Activated CD4-positive, alpha-beta memory T cell treated with anti-CD3 and anti-CD28 coated beads for 36 hours (primary cell): ENCODE results near the gene CD1B. TPM values are rescaled to one million over a fixed set of nuclear protein-coding genes. Genes with fewer than 3 reads are reported as not detected.
"Not testable (repeated sequence)": the region's sequence is repeated elsewhere in the genome, so short reads cannot be mapped to it uniquely, and the experiment has no call there.

Experiments
- CTCF ChIA-PET: fragments of 350-600 bp; sonication (Branson Sonifier 250); formaldehyde crosslinking; loops from one replicate; lab custom pipeline; 2021; ENCODE audit warnings: antibody characterized with exemption, inconsistent platforms; lab: Charles Lee
- POLR2A ChIA-PET: fragments of 350-600 bp; sonication (Branson Sonifier 250); formaldehyde crosslinking; loops from one replicate; lab custom pipeline; 2021; ENCODE audit warnings: antibody characterized with exemption; lab: Charles Lee
- DNase-seq: peaks from one replicate; pipeline ENCODE4 v3.0.0-alpha.2; 2020
- H3K27ac Mint-ChIP-seq: one replicate; pipeline ENCODE4 v1.8.0; 2021; ENCODE audit warnings: mixed read lengths
- H3K27me3 Mint-ChIP-seq: one replicate; pipeline ENCODE4 v1.8.0; 2021; ENCODE audit warnings: mixed read lengths
- H3K36me3 Mint-ChIP-seq: one replicate; pipeline ENCODE4 v1.8.0; 2021; ENCODE audit warnings: mixed read lengths
- H3K4me1 Mint-ChIP-seq: one replicate; pipeline ENCODE4 v1.8.0; 2021; ENCODE audit warnings: low read depth, mixed read lengths
- H3K4me3 Mint-ChIP-seq: one replicate; pipeline ENCODE4 v1.8.0; 2021; ENCODE audit warnings: mild to moderate bottlenecking, mixed read lengths
- H3K9me3 Mint-ChIP-seq: one replicate; pipeline ENCODE4 v1.8.0; 2021; ENCODE audit warnings: mixed read lengths
- intact Hi-C: fragments of 100-400 bp; cut with micrococcal nuclease; formaldehyde crosslinking; loops from one replicate; pipeline ENCODE4 v1.15.1; 2023
- total RNA-seq, 2 experiments: library from RNA; stranded (reverse); gene quantifications; one replicate each; pipeline ENCODE4 v1.2.3, GENCODE V29; 2021

The CD1B gene
- total RNA-seq: not detected

DNA sequence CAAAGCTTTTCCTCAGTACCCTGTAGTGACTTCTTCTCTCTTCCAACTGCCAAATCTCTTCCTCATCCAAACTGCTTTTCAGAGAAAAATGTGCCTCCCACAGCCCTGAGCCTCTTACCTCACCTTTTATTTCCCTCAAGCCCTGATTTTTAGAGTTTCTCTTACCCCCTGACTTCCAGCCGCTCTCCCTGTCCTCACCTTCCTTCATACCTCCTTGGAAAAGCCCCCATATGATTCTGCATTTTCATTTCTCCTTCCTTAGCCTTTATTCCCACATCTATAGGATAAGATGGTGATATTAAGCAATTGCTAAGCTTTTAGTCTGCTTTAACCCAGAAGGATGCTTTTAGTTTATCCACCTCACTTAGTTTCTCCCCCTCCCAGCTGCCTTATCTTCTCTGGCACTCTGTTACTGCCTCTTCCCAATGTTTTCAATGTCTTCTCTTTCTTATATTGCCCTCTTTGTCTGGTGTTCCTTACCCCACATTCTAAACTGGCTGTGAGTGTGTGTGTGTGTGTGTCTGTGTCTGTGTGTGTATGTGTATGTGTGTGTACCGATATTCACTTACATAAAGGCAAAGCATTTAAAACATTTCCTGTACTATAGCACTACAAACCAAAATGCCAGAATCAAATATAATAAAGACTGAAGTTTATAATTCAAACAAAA is at the start of gene CD1B:
Gene CD1B (minus strand): TSS at position 51 of the 670 bp plus-strand sequence. CDS start 108 bp downstream, outside the sequence.
- intact Hi-C loops: loop anchor here (5.0 kb wide), 1 partner anchor 129 kb away; no protein-coding TSS in a partner anchor
- DNase-seq: no peak
- CTCF ChIA-PET: no interaction called here
- Mint-ChIP-seq H3K27ac (no peak within 1 kb of the TSS), H3K9me3 (no peaks in the 10 kb centered on the region), H3K4me3 (no peak within 1 kb of the TSS), H3K4me1 (peaks cover 3% of the 10 kb centered on the region), H3K36me3 (no peaks in the 10 kb centered on the region), H3K27me3 (peaks cover 6% of the 10 kb centered on the region)
- POLR2A ChIA-PET: no interaction called here

- Mint-ChIP-seq H3K4me1 (no peaks in the 10 kb centered on the region), H3K4me3 (no peak overlapping the region), H3K36me3 (no peaks in the 10 kb centered on the region), H3K27ac (no peak overlapping the region), H3K27me3 (peaks cover 25% of the 10 kb centered on the region), H3K9me3 (peaks cover 22% of the 10 kb centered on the region)
- POLR2A ChIA-PET: no interaction called here
- intact Hi-C loops: no loop called here
- CTCF ChIA-PET: no interaction called here
- no peak for DNase-seq
These were observed 43.5 kb upstream of the CD1B start for GRCh38 chr1:158374860-158375259.

- H3K4me3 Mint-ChIP-seq, H3K4me1 Mint-ChIP-seq, CTCF ChIA-PET, intact Hi-C loops, POLR2A ChIA-PET, H3K27ac Mint-ChIP-seq, H3K36me3 Mint-ChIP-seq, DNase-seq: not testable (repeated sequence)
- H3K27me3 Mint-ChIP-seq: peaks cover 25% of the 10 kb centered on the region
- peaks cover 22% of the 10 kb centered on the region for H3K9me3 Mint-ChIP-seq
These were observed 42.8 kb upstream of the CD1B start for GRCh38 chr1:158374101-158374500.

DNA sequence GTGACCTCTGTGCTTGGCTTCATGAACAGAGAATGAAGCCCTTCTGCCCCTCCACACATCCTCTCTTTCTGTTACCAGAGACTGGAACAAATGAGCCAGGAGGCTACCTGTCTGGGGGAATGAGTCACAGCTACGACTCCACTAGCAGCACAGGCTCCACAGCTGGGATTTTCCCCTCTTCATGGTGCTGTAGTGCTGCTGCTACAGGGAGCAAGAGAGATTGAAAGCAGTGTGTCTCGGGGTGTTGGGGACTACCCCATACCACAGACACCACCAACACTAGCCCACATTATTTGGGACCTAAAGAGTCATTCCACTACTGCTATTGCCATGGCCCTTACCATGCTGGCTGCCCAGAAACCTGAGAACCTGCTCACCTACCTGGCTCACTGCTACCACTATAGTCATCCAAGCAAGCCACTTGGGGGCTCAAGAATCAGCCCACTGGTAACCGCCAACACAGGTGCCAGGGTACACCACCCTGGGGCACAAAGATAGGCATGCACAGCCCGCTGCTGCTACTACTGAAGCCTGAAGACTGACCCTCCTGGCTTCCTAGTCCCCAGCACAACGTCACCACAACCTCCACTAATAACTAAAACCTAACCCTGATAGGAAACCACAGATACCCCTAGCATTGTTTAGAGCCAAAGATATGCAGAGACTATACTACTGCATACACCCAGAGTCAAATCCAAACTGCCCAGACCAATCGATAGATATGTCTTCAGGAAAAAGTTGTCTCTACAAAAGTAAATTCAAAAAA is 40.0 kb upstream of the CD1B start:
- H3K9me3 Mint-ChIP-seq: peaks cover 22% of the 10 kb centered on the region
- H3K27ac Mint-ChIP-seq: no peak overlapping the region
- no peaks in the 10 kb centered on the region for H3K36me3 Mint-ChIP-seq
- H3K27me3 Mint-ChIP-seq: peaks cover 14% of the 10 kb centered on the region
- ChIA-PET POLR2A (no interaction called here), CTCF (no interaction called here)
- no peaks in the 10 kb centered on the region for H3K4me1 Mint-ChIP-seq
- peak; percentile 50 for DNase-seq
- intact Hi-C loops: no loop called here
- H3K4me3 Mint-ChIP-seq: no peak overlapping the region

- ChIA-PET CTCF (no interaction called here), POLR2A (no interaction called here)
- no peaks in the 10 kb centered on the region for H3K4me1 Mint-ChIP-seq
- no peak overlapping the region for H3K4me3 Mint-ChIP-seq
- peaks cover 18% of the 10 kb centered on the region for H3K27me3 Mint-ChIP-seq
- peaks cover 10% of the 10 kb centered on the region for H3K9me3 Mint-ChIP-seq
- DNase-seq: no peak
- intact Hi-C loops: no loop called here
- no peak overlapping the region for H3K27ac Mint-ChIP-seq
- no peaks in the 10 kb centered on the region for H3K36me3 Mint-ChIP-seq
These were observed 35.5 kb upstream of the CD1B start for GRCh38 chr1:158366783-158367182.

- Mint-ChIP-seq H3K4me1 (no peaks in the 10 kb centered on the region), H3K9me3 (no peaks in the 10 kb centered on the region), H3K27ac (no peak overlapping the region), H3K27me3 (peaks cover 16% of the 10 kb centered on the region), H3K4me3 (no peak overlapping the region), H3K36me3 (no peaks in the 10 kb centered on the region)
- DNase-seq: no peak
- ChIA-PET CTCF (no interaction called here), POLR2A (no interaction called here)
- intact Hi-C loops: no loop called here
These were observed 31.6 kb upstream of the CD1B start for GRCh38 chr1:158362941-158363340.

- no peak for DNase-seq
- Mint-ChIP-seq H3K27me3 (peaks cover 18% of the 10 kb centered on the region), H3K4me1 (no peaks in the 10 kb centered on the region), H3K27ac (no peak overlapping the region), H3K36me3 (no peaks in the 10 kb centered on the region), H3K4me3 (no peak overlapping the region), H3K9me3 (no peaks in the 10 kb centered on the region)
- CTCF ChIA-PET: no interaction called here
- intact Hi-C loops: no loop called here
- POLR2A ChIA-PET: no interaction called here
These were observed 31.2 kb upstream of the CD1B start for GRCh38 chr1:158362482-158362881.

DNA sequence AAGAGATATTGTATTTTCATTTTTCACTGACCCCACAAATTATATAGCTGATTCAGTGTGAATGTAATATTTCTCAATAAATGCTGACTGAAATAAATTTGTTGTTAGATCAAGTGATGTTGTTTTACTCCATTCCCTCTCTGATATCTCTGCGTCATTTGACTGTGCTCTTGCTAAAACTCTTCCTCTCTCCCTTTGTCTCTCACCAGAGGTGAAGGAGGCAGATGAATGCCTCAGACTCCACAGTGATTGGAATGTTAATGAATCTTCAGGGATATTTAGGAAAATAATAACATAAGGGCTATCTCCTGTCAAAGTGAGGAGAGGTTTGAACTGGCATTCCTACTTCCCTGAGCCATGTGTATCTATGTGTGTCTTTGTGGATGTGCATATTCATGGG is 26.1 kb upstream of the CD1B start:
- peaks cover 31% of the 10 kb centered on the region for H3K27me3 Mint-ChIP-seq

GRCh38 chr1:158356616-158357015 is 25.3 kb upstream of the CD1B start:
- Mint-ChIP-seq H3K27ac (no peak overlapping the region), H3K36me3 (no peaks in the 10 kb centered on the region), H3K4me3 (no peak overlapping the region), H3K4me1 (no peaks in the 10 kb centered on the region), H3K27me3 (peaks cover 31% of the 10 kb centered on the region), H3K9me3 (no peaks in the 10 kb centered on the region)
- intact Hi-C loops: no loop called here
- CTCF ChIA-PET: no interaction called here
- no peak for DNase-seq
- POLR2A ChIA-PET: no interaction called here

More for the DNA sequence above, 26.1 kb upstream of the CD1B start:
- ChIA-PET POLR2A (no interaction called here), CTCF (no interaction called here)
- Mint-ChIP-seq H3K4me1 (no peaks in the 10 kb centered on the region), H3K4me3 (no peak overlapping the region), H3K36me3 (no peaks in the 10 kb centered on the region), H3K27ac (no peak overlapping the region), H3K9me3 (no peaks in the 10 kb centered on the region)
- intact Hi-C loops: no loop called here
- DNase-seq: no peak

GRCh38 chr1:158355773-158356285 is 24.5 kb upstream of the CD1B start:
- ChIA-PET CTCF (no interaction called here), POLR2A (no interaction called here)
- Mint-ChIP-seq H3K4me1 (no peaks in the 10 kb centered on the region), H3K36me3 (no peaks in the 10 kb centered on the region), H3K27ac (no peak overlapping the region), H3K4me3 (no peak overlapping the region), H3K27me3 (peaks cover 31% of the 10 kb centered on the region), H3K9me3 (no peaks in the 10 kb centered on the region)
- intact Hi-C loops: no loop called here
- no peak for DNase-seq

DNA sequence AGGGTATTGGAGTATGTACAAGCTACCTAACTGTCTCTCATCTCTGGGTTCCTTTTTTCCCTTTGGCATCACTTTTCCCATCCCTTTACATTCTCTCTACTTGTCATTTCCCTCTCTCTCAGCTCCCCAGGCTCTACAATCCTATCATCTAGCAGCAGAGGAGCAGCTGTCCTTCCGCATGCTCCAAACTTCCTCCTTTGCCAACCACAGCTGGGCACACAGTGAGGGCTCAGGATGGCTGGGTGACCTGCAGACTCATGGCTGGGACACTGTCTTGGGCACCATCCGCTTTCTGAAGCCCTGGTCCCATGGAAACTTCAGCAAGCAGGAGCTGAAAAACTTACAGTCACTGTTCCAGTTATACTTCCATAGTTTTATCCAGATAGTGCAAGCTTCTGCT is 22.9 kb upstream of the CD1B start:
- no peak for DNase-seq
- intact Hi-C loops: no loop called here
- ChIA-PET POLR2A (no interaction called here), CTCF (no interaction called here)
- Mint-ChIP-seq H3K27me3 (peaks cover 31% of the 10 kb centered on the region), H3K4me1 (no peaks in the 10 kb centered on the region), H3K27ac (no peak overlapping the region), H3K9me3 (no peaks in the 10 kb centered on the region), H3K36me3 (no peaks in the 10 kb centered on the region), H3K4me3 (no peak overlapping the region)

GRCh38 chr1:158353303-158354075 is 22.2 kb upstream of the CD1B start, which contains the start of gene CD1E:
CD1E (plus strand) TSS chr1:158353894; CDS start chr1:158353989, 95 bp downstream.
- POLR2A ChIA-PET: no interaction called here
- peaks cover 29% of the 10 kb centered on the region for H3K27me3 Mint-ChIP-seq

More at GRCh38 chr1:158353303-158354075, 22.2 kb upstream of the CD1B start, which contains the start of gene CD1E:
- H3K9me3 Mint-ChIP-seq: no peaks in the 10 kb centered on the region
- no peaks in the 10 kb centered on the region for H3K36me3 Mint-ChIP-seq
- H3K4me1 Mint-ChIP-seq: no peaks in the 10 kb centered on the region
- H3K27ac Mint-ChIP-seq: no peak within 1 kb of the TSS
- DNase-seq: no peak
- intact Hi-C loops: no loop called here
- CTCF ChIA-PET: no interaction called here
- no peak within 1 kb of the TSS for H3K4me3 Mint-ChIP-seq
